HG03139 (cell line): ENCODE data around the gene COL15A1.

ENCODE experiments used
- ATAC-seq: cut with Tn5 transposase; IDR thresholded peaks from one replicate; pipeline ENCODE4 v1.9.1; 2021; ENCODE audit not compliant: unreplicated experiment

The COL15A1 gene

GRCh38 chr9:98992107-98992884 is 48.6 kb downstream of the COL15A1 start:
- no peak for ATAC-seq

GRCh38 chr9:98992885-98993569 is 49.3 kb downstream of the COL15A1 start:
- ATAC-seq: peak; percentile 23

- peak; percentile 67 for ATAC-seq
Measured at GRCh38 chr9:98993570-98993945, 49.9 kb downstream of the COL15A1 start.

GRCh38 chr9:98994172-98995058 is 50.7 kb downstream of the COL15A1 start:
- no peak for ATAC-seq

GRCh38 chr9:98995059-98995671 is 51.5 kb downstream of the COL15A1 start:
- no peak for ATAC-seq

DNA sequence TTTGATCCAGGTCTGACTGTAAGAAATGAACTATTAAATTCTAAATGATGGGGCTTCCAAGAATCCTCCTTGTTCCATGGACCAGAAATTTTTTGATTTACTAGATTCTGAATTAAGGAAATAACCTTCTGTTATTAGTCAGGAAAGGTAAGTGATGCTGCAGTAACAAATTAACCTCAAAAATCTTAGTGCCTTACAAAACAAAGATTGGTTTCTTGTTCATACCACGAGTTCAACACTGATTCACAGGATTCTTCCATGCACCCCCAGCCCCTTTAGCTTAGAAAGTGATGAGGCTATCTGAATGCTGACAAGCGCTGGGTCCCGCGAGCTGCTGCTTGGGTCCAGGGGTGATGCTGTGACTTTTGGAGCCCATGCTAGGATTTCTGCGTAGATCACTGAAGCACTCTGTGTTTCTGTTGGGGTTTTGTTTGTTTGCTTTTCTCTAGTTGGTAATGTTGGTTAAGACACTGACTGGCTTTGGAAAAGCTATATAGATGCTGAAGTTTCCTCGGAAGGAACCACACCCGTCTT is 52.3 kb downstream of the COL15A1 start:
- no peak for ATAC-seq

DNA sequence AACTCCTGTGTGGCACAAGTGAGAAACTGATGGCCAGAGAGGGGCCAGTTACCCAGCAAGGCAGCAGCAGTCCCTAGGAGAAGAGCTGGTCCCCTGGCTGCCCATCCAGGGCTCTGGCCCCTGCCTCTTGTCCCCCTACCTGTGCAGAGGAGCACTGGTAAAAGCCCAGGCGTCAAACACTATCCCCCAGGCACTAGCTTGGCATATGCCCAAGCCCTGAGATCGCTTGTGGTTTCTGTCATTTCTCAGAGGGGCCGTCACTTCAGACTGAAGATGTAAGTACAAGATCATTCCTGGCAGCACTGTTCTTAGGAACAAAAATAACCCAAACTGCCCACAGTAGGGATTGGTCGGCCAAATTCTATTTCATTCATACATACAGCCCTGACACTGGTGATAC is 53.9 kb downstream of the COL15A1 start:
- ATAC-seq: no peak

- no peak for ATAC-seq
Measured at GRCh38 chr9:98998441-98999151, 54.9 kb downstream of the COL15A1 start.

DNA sequence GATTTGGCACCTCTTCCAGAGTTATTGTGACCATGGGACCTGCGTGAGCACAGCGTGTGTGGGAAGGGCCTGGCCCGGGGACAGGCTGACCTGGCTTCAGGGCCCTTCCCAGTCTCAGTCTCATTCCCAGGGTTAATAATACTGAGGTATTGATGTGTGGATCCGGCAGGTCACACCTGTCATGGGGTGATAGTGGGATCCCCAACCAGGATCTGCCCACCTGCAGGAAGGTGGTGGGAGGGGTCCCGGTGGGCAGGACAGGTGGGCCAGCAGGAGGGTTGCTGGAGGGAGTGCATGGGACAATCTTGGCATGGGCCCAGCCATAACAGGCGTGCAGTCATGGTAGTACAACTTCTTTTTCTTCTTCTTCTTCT is 55.4 kb downstream of the COL15A1 start:
- ATAC-seq: no peak

DNA sequence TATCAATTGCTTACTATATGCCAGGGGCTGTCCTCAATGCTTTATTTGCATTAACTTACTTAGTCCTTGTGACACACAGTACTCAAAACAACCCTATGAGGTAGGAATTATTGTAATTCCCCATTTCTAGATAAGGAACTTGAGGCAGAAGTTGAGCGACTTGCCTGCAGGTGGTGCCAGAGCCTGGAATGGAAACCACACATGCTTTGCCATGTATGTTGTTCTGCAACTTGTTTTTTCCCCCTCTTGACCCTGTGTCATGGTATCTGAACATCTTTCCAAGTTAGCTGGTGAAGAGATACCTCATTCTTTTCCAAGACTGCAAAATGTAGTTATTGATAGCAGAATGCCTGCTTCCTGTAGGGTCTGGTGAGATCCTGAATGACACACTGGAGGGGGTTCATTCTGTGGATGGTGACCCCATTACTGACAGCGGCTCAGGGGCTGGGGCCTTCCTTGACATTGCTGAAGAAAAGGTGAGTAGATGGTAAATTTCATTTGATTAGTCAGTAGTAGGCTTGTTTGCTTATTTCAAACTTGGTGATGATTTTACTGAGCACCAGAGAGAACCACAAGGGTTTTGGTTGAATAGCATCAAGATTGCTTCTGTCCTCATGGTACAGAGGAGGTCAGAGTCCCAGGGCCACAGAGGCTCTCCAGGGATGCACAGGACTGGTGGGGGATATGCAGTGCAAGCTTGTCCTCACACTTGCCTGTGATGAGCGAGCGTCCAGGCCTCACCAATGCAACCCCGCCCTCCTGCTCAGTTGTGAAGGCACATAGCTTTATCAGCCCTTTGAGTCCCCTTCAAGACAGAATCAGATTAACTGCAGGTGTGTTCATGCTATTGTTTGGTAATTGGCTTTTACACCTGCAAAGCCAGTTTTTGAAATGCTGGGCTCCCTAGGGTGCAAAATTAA is 57.0 kb downstream of the COL15A1 start:
- peak; percentile 55 for ATAC-seq

GRCh38 chr9:99001892-99002291 is 58.2 kb downstream of the COL15A1 start:
- no peak for ATAC-seq

DNA sequence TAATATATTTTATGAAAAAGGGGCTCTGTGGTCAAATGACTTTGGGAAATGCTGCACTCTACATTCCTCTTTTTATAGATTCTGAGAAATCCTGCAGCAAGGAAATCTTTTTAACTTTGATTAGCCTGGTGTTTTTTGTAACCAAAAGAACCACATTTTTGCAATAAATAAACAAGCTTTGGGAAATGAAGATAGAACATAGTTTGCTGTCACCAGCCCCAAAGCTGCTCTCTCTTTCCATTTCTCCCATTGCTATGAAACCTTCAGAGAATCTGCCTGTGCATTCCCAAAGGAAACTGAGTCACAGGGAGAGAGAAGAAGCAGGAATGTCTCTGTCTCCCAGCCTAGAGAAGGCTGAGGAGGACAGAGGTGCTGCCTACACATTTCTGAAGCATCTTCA is 59.0 kb downstream of the COL15A1 start:
- ATAC-seq: no peak

DNA sequence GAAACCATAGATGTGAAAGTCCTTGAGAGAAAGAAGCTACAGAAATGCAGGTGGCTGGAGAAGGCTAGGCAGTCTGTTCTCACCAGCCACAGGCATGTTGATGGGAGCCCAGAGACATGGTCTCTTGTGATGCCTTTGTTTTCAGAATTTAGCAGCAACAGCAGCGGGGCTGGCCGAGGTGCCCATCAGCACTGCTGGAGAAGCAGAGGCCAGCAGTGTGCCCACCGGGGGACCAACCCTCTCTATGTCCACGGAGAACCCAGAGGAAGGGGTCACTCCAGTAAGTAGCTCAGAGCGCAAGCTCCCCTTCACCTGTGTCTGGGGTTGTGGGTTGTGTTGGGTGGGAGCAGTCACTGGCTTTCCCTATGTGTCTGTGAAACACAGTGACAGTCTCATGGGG is 59.6 kb downstream of the COL15A1 start:
- ATAC-seq: no peak

GRCh38 chr9:99004115-99004514 is 60.4 kb downstream of the COL15A1 start:
- ATAC-seq: no peak

DNA sequence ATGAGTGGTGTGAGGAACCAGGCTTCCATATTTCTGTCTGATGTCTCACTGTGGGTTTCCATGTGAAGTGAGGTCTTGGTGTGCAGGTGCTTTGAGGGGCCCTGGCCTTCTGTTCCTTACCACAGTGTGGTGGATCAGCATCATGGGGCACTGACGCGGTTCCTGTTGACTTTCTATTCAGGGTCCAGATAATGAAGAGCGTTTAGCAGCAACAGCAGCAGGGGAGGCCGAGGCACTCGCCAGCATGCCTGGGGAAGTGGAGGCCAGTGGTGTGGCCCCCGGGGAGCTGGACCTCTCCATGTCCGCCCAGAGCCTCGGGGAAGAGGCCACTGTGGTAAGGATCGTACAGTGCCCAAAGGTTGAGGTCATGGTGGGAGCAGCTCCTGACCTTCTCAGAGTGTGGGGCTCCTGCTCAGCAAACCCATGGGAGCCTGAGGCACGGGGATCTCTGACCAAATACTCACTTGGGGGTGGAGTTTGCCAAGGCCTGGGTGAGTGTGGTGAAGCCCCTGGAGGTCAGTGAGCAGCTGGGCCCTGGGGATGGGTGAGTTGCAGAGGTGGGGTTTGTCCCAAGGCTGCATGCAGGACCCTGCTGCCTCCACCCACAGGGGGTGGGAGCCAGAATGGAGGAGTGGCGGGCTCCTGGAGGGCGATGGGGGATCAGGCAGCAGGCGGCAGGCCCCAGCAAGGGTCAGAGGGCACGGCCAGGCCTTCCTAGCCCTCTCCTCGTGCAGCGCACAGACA is 61.2 kb downstream of the COL15A1 start:
- ATAC-seq: no peak

DNA sequence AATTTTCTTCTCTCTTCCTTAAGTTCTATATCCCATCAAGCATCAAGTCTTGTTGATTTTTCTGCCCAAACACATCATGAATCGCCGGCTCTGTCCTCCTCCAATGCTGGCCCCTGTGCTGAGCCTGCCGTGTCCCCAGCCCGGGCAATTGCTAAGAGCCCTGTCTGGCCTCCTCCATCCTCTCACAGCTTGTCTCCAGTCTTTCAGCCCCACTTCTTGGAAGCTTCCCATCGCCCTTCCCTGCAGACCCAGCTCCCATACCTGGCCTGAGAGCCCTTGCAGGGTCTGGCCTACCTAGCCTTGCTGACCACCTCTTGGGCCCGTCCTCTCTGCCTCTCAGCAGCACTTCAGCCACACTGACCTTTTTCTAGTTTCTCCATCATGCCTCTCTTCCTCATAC is 61.9 kb downstream of the COL15A1 start:
- ATAC-seq: no peak

DNA sequence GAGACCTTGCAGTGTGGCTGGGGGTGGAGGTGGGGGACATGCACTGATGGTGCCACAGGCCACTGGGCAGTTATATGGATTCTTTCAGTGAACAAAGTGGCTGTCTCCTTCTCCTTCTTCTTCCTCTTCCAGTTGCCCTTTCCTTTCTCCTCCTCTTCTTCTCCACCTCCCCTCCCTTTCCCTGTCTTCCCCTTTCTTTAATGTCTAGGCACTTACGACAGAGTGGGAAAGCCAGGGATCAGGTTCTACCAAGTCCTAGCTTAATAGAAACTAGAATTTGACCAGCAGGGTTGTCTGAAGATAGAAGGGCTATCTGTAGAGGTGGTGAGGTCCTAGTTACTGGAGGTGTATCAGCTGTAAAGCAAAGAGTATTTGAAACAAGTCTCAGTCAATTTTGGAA is 62.8 kb downstream of the COL15A1 start:
- ATAC-seq: no peak

- ATAC-seq: no peak
Measured at GRCh38 chr9:99006979-99007378, 63.3 kb downstream of the COL15A1 start.

GRCh38 chr9:99008203-99008602 is 64.5 kb downstream of the COL15A1 start:
- ATAC-seq: no peak
